Skin of body (tissue), 2 donors: ENCODE results near the gene TSPAN17. TPM values are rescaled to one million over a fixed set of nuclear protein-coding genes. Genes with fewer than 3 reads are reported as not detected.
"Not testable (repeated sequence)": the region's sequence is repeated elsewhere in the genome, so short reads cannot be mapped to it uniquely, and the experiment has no call there.

ENCODE experiments used
- DNase-seq: peaks from one replicate; lab custom pipeline; 2025; lab: John Stamatoyannopoulos, UW
- total RNA-seq: library from RNA; depleted of rRNA; stranded (reverse); fragments of >200 nt; gene quantifications from one replicate; pipeline ENCODE4 v1.2.3, GENCODE V29; 2014

TSPAN17 gene
- total RNA-seq, 1 donor from 2014 or later, result 16.6 TPM

DNA sequence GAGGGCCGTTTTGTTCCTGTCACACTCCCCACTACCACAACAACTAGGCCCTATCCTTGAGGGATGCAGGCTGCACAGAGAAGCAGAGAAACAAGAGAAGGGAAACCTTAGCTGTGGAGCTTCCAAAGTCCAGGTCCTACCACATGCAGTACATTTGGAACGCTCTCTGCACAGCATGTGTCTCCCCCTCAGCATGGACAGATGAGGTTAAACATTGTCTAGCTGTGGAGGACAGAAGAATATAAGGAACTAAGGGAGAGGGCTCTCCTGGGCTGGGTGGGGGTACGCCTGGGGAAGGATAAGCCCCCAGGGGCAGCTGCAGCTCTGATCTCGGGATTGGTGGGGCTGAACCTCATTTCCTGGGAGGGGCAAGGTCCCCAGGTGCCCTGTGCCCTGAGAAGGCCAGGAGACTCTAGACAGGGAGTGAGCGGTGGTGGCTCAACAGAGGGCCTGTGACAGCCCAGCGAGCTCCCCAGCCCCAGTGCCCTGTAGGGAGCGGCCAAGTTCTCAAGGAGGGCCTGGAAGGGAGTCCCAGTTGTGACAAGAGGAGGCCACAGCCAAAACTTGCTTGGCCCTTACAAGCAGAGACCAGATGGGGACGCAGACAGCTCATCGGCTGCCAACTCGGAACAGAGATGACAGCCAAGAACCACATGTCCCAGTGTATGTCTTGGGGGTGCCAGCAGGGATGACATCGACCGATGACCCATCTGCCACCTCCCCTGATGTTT, 30.1 kb downstream of the TSPAN17 start:
- no peak for DNase-seq

DNA sequence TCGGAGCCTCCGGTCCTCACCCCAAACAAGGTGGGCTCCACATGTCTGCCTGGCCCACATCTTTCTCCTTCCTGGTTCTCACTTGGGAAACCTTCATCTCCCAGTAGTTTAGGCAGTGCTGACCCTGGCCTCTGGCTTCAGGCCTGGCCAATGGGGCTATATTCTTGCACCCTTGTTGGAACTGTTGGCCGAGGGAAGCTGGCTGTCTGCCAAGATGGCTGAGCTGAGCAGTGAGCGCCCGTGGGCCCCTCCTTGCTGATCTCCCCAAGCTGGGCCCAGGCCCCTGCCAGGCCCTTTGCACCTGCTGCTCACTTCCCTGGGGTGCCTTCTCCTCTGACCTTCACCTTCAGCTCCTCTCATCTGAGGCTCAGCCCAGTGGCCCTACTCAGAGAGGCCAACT, 31.3 kb downstream of the TSPAN17 start:
- no peak for DNase-seq

DNA sequence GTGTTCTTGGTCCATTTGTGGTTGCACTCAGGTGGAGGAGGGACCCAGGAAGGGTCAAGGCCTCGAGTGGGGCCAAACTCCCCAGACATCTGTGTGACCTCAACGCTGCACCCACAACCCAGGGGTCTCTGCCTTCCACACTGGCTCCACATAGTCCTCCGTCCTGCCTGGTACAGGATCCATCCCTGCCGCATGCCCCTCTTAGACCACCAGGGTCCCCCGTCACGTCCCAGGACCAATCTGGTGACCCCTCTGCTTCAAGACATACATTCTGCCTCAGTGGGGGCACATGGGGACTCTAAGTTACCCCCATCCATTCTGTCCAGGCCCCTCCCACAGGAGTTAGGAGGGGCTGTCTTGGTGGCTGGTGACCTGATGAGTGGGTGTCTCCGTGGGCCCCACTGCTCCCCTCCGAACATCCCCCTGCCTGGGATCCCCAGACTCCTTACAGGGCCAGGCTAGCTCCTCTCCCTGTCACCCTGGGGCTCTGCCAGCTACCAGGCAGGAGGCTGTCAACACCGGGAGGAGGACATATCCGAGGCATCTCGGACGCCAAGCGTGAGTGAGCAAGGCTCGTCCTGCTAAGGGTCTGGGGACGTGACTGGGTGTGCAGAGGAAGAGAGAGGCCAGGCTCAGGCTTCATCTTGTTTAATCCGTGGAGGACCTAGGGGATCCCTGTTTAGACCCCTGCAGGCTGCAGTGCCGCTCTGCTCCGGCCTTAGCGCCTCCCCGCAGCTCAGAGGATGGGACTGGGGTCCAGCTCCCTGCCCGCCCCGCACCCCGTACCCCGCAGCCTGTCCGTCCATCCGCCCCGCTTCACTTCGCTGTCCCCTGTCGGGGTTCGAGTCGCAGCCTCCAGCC, 32.3 kb downstream of the TSPAN17 start:
- no peak for DNase-seq

DNA sequence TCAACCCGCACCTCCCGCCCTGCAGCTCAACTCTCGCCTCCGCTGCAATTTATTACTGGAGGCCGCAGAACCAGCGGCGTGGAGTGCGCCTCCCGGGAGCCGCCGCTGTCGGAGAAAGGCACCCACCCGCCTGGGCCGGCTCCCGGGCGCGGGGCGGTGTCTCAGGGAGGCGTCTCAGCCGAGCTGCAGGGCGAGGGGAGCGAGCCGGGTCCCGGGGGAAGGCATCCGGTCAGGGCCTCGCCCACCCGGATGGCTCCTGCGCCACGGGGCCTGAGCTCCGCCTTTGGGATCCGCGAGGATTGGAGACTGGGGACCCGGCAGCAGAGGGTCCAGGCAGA, 32.9 kb downstream of the TSPAN17 start:
- DNase-seq, result no peak

DNA sequence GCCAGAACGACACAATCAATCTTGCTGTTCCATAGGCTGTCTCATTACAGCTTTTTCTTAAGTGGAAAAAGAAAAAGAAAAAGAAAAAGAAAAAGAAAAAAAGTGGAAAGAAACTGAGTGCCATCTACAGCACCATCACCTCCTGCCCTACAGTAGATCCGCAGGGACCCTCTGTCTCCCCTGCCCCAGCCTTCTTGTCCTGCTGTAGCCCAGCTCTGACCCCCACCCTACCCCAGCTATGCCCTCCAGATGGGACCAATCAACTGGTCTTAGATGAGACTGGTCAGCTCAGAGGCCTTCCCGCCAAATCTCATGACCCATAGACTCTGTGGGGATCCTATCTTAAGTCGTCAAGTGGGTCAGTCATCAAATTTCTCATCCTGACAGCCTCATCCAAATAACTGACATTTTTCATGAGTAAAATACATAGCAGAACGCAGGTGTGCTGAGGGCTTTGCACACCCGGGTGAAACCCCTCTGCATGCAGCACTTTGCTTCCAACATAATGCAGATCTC, 34.8 kb downstream of the TSPAN17 start:
- no peak for DNase-seq

DNA sequence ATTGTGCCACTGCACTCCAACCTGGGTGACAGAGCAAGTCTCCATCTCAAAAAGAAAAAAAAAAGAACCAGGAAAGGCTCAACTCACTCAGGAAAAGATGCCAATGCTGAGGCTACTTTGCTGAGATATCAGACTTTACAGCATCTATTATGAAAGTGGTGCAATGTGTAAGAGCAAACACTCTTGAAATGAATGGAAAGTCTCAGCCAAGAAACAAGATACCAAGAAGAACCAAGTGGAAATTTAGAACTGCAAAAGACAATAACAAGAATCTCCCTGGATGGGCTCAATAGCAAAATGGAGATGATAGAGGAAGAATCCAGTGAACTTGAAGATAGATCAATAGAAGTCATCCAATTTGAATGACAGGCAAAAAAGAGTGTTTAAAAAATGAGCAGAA, 37.7 kb downstream of the TSPAN17 start:
- DNase-seq, result no peak

DNA sequence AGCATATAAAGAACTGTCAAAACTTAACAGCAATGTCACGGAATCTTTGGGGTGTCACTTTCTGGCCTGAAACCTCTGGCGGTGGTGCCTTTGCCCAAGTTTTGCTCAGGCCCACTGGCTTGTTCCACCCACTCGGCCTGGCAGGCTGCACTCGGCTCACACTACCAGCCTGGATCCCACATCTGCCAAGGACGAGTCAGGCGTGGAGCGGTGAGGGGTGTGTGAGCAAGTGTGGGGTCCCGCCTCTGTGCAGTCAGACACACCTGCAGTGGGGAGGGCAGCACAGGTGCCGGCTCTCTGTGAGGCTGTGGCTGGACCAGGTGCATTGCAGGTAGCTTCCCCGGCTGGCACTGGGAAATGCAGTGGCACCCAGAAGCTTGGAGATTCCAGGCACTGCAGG, 40.0 kb downstream of the TSPAN17 start:
- DNase-seq, result no peak

DNA sequence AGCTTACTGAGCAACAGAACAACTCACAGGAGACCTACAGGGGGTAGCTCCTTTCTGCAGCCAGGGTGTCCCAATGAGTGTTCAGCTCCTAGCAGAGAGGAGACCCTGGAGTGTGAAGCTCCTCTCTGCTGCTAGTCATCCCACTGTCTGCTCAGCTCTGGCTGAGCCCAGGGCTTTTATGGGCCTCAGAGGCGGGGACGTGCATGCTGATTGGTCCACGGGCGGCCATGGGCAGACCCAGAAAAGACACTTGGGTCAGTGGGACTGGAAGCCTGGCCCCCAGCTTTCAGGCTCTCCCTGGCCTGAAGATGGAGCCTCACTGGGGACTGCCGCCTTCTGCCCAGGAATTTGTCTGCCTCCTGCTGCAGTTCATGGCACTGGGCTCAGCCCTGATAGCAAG, 40.6 kb downstream of the TSPAN17 start:
- no peak for DNase-seq

DNA sequence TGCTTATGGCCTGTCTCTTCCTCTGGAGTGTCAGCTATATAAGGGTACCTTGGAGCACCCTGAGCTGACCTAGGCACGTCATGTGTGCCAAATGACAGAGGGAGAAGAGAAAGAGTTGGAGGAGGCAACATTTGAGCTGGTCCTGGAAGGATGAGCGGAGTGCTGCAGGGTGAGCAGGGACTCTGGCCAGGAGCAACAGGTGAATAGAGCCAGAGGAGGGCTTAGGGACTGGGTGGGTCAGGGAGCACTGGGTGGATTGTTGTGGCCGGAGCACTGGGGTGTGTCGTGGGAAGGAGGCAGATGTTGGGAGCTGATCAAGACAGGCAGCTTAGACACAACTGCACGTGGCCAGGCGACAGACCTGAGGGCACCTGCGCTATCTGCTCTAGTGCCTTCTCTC, 43.6 kb downstream of the TSPAN17 start:
- DNase-seq, result no peak

DNA sequence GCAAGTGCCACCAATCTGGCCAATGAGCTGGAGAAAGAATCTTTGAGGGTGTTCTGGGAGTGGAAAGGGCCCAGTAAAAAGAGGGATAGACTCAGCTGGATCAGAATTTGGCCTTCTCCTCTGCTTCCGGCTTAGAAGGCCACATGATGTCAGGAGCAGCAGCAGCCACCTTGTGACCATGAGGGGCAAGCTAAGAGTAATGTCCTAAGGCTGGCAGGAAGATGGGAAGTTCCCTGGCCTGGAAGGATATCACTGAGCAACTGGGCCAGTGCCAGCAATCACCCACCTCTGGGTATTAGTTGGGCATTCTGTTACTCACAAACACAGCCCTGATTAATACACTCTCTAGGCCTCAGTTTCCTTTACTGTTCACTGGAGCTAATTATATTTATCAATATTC, 44.2 kb downstream of the TSPAN17 start:
- no peak for DNase-seq

DNA sequence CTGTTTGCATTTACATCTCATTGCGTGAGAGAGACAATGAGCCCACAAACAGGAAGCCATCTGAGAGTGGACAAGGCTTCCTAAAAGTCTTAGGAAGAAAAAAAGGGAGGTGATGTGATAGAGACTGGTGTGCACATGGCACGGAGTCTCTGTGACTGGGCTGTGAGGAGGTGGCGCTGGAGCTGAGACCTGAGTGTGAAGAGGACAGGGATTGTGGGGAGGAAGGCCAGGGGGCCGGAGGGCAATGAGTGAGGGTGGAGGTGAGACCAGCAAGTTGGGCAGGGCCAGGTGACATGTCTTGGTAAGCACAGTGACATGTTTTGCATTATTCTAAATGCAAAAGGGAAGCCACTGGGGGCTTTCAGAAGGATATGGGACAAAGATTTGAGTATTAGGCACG, 45.0 kb downstream of the TSPAN17 start:
- DNase-seq, result no peak

DNA sequence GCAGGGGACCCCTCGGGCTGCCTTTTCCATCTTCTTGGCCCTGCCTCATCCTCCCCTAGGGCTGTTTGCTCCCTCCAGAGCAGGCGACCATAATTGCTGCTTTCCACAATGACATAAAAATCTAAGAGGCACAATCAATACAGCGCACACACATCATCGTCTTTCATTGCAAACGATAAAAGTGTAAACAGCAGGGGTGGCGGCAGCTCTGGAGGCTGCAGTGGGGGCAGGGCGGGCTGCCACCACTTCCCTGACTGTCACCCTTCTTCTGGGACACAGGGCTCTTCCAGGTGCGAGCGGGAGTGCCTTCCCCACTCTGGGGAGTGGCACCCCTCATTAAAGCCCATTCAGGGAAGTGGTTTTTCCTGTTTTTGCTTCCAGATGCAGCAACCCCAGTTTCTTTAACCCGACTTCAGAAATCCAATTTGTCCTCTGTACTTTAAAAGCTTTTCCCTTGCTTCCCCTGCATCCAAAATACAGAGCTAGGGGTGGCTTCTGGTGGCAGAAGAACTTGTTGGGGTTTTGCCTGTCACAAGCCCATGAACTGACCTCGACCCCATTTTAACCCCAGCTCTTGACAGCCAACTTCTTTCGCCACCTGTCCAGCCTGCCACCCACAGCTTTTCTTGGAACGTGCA, 45.7 kb downstream of the TSPAN17 start:
- DNase-seq, result no peak

DNA sequence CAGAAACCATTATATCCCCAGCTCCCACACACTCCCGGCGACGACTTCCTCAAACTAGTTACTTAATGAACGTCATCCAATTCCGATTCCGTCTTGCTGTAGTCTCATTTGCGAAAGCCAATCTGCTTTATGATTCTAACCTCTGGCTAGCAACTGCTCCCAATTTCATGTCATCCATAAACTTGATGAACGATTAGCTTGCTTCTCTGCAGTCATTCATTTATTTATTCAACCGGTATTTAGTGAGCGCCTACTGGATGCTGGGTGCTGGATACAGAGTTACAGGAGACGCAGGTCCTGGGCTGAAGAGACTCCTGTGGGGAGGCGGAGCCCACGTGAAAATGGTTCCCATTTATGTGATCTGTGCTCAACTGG, 46.2 kb downstream of the TSPAN17 start:
- DNase-seq, result no peak

DNA sequence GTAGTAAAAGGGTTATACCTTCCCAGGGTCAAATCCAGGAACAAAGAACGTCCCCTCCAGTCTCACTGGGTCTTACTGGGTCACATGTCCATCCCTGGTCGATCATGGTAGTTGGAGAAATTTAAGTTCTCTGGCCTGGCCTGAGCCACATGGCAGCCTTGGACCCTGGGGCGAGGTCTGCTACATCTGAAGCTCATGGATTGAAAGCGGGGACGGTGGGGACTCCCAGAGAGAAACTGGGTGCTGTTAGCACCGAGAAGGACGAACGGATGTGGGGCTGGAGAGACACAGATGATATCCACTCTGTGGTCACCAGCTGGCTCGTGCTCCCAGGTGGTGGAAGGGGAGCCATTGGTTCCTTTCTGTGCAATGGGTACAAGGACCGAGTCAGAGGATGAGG, 46.9 kb downstream of the TSPAN17 start:
- no peak for DNase-seq

DNA sequence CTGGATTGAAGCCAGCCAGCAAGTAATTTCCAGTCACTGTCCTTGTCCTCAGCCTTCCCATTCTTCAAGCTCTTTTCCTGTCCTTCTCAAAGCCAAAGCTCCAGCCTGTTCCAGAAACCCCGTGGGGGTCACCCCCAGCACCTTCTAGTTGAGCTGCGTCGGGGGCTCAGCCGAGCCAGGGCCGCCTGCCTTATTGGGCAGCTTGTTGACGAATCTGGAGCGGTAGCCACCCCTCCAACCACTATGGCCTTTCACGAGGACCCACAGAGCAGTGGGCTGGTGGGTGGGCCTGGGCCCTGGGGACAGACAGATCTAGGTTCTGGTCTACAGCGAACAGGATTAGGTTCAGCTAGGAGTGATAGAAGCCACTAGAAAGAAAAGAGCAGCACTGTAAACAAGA, 47.3 kb downstream of the TSPAN17 start:
- no peak for DNase-seq

DNA sequence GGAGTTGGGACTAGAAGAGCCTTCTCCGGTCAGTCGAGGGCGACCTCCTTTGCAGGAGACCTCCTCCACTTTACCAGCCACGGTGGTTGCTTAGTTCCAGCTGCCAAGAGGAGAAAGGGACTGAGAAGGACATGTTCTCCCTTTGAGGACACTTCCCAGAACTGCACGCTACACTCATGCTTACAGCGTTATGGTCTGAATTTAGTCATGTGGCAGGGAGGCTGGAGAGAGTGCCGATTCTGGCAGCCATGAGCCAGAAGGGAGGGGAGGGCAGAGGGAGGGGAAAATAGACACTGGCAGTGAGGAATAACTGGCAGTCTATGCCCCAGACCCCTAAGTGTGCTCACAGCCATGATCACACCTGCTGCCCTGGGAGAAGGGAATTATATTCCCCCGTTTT, 47.8 kb downstream of the TSPAN17 start:
- no peak for DNase-seq

DNA sequence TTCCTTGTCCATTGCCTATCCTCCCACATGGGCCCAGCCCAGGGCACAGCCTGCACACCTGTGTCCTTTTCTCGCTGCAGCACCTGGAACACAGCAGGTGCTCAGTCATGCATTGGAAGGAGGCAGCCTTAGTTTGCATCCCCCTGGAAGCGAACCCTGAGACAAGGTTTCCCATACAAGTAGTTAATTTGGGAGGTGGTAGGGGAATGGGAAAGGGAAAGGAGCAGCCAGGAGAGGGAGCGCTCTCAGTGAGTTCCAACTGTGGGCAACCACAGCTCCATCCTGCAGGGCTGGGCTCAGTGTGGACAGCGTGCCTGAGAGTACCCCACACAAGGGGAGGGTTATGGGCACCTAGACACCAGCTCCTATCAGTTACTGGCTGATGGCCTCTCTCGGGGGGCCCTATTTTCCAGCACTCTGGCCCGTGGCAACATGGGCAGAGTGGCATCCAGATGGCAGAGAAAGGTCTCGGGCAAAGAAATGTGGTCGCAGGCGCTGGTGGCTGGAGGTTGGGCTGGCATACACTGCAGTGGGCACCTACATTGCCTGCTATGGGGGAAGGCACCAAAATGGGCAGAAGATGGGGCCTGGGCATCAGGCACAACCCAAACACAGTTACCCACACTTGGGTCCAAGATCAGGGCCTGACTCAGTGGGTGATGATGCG, 50.1 kb downstream of the TSPAN17 start:
- no peak for DNase-seq

DNA sequence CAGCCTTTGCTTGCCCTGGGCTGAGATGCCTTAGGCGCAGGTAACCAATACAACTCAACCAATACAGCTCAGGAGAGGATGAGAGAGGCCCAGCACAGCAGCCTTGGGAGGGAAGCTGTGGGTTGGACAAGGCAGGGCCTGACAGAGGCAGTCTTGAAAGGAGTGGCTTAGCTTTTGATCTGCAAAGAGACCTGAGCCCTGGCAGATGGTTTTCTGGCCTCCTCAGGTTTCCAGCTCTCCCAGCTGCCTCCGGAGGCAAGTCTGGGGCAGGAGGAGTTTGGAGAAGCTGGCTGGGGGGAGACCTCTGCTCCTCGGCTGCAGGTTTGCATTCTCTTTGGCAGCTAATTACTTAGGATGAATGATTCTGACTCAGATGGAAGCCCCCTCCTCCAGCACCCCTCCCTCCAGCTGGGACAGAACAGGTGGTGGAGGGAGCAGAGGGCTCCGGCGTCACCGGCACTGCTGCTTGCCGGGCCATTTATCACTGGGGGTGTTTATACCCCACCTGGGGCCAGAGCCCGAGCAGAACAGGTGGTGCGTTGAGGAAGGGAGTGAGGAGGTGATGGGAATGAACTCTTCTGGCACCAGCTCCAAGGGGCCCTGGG, 50.8 kb downstream of the TSPAN17 start:
- no peak for DNase-seq

DNA sequence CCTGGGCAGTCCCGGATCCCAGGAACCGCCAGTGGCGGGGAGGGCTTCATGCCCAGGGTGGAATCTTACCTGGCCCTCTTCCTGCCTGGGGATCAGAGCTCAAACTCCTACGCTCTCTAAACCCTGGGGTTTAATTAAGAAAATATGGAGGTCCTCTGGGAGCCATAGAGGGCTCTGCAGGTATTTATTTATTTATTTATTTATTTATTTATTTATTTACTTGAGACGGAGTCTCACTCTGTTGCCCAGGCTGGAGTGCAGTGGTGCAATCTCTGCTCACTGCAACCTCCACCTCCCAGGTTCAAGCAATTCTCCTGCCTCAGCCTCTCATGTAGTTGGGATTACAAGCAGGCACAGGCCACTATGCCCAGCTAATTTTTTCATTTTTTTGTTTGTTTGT, 52.2 kb downstream of the TSPAN17 start:
- not testable (repeated sequence) for DNase-seq

DNA sequence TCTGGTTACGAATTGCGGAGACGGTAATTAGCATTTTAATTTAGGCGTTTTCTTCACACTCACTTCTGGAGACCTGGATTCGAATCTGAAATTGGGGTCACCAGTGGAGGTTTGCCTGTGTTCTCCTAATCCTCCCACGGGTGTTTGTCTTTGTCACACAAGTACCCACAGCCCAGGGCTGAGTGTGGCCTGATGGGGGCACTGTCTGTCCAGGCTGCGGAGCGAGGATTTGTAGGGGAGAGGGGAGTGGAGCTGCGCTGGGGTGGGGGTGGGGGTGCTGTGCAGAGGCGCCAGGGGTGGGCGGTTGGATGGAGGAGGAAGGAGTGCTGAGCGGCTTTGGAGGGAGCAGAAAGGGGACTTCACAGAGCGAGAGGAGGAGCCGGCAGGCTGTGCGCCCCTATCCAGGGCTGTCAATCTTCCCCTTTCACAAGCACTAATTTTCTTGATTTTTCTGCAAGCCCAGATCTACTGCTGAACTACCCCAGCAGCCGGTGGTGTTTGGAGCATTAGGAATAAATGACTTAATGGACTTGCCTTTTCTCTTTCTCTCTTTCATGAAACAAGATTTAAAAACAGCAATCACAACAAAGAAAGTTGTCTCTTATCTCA, 53.1 kb downstream of the TSPAN17 start:
- no peak for DNase-seq
